ENCODE measurements around the gene MOCS2. TPM values are rescaled to one million over a fixed set of nuclear protein-coding genes. Genes with fewer than 3 reads are reported as not detected.

Gene MOCS2
- polyA plus RNA-seq, 3 donors: 4.4 to 20.5 (median 18.4) TPM

DNA sequence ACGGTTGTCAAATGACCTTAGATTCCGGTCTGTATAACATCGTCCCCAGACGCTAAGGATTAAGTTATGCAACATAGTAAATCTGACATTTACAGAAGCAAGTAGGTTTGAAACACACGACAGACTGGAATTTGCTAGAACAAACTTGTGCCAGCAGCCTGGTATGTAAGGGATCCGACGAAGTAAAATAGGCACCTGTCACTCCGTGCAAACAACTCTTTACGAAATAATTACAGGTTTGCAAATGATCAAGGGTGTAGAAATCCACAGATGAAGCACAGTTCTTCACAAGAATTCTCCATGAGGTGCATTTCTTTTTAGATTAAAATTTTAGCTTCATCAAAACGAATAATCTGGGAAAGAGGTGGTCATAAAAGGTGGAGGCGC is 508 bp downstream of the MOCS2 start:
- H3K36me3 ChIP-seq (replicated peaks in 1 of 2; ENCODE audit: control insufficient read depth in 1 of 2, insufficient read depth in 2 of 2, low read length in 2 of 2): peaks cover 0 to 3% of the 10 kb centered on the region in 2 donors
- Mint-ChIP-seq H3K9me3 (peaks cover 0 to 10% (median 3%) of the 10 kb centered on the region in 7 donors), H3K27ac (peak overlapping the region in 6 of 7 donors; percentile 15 to 80 (median 68)), H3K27me3 (ENCODE audit: low read depth in 3 of 3) (peaks cover 0 to 2% (median 0%) of the 10 kb centered on the region in 3 donors), H3K36me3 (peaks cover 8 to 11% of the 10 kb centered on the region in 2 donors), H3K4me3 (peak overlapping the region; percentile 90 to 95), H3K4me1 (peaks cover 16% of the 10 kb centered on the region)
- H3K4me3 ChIP-seq (replicated peaks in 1 of 3; ENCODE audit: low read depth in 2 of 3, low read length in 3 of 3): peak overlapping the region; percentile 79 to 86 (median 84)
- peak overlapping the region in 1 of 2 donors; percentile 19 for H3K27ac ChIP-seq (ENCODE audit: low read depth in 1 of 2, low read length in 2 of 2)
- TF ChIP-seq, protein P1, sequence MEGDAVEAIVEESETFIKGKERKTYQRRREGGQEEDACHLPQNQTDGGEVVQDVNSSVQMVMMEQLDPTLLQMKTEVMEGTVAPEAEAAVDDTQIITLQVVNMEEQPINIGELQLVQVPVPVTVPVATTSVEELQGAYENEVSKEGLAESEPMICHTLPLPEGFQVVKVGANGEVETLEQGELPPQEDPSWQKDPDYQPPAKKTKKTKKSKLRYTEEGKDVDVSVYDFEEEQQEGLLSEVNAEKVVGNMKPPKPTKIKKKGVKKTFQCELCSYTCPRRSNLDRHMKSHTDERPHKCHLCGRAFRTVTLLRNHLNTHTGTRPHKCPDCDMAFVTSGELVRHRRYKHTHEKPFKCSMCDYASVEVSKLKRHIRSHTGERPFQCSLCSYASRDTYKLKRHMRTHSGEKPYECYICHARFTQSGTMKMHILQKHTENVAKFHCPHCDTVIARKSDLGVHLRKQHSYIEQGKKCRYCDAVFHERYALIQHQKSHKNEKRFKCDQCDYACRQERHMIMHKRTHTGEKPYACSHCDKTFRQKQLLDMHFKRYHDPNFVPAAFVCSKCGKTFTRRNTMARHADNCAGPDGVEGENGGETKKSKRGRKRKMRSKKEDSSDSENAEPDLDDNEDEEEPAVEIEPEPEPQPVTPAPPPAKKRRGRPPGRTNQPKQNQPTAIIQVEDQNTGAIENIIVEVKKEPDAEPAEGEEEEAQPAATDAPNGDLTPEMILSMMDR (IDR thresholded peaks at IDR 0.05): no peak
- no peaks in the 10 kb centered on the region for H3K27me3 ChIP-seq (ENCODE audit: control insufficient read depth in 2 of 2, insufficient read depth in 2 of 2, low read length in 2 of 2)
- H3K9ac ChIP-seq (ENCODE audit: insufficient read depth, low read length, poor library complexity, severe bottlenecking): peak overlapping the region; percentile 63
- no peaks in the 10 kb centered on the region for H3K79me2 ChIP-seq (ENCODE audit: insufficient read depth, low read length)
- peaks cover 10 to 15% of the 10 kb centered on the region in 2 donors for H3K4me1 ChIP-seq (ENCODE audit: control insufficient read depth in 1 of 2, insufficient read depth in 2 of 2, low read length in 2 of 2)
- H3K9me3 ChIP-seq (replicated peaks in 1 of 2; ENCODE audit: control insufficient read depth in 1 of 2, insufficient read depth in 1 of 2, low read length in 2 of 2): no peaks in the 10 kb centered on the region
- peak in 1 of 3 donors; percentile 2 for DNase-seq
- H4K20me1 ChIP-seq (ENCODE audit: insufficient read depth, low read length): no peaks in the 10 kb centered on the region
- 0% methylated on average over 4 of the region's 11 CpGs for WGBS (ENCODE audit: insufficient coverage)
- H2AFZ ChIP-seq (ENCODE audit: insufficient read depth, low read depth, low read length, poor library complexity, severe bottlenecking): peak overlapping the region; percentile 93
- peak overlapping the region; percentile 87 for H3K4me2 ChIP-seq (replicated peaks; ENCODE audit: extremely low read depth, low read length, poor library complexity, severe bottlenecking)
- intact Hi-C loops (cut with micrococcal nuclease): no loop called here

DNA sequence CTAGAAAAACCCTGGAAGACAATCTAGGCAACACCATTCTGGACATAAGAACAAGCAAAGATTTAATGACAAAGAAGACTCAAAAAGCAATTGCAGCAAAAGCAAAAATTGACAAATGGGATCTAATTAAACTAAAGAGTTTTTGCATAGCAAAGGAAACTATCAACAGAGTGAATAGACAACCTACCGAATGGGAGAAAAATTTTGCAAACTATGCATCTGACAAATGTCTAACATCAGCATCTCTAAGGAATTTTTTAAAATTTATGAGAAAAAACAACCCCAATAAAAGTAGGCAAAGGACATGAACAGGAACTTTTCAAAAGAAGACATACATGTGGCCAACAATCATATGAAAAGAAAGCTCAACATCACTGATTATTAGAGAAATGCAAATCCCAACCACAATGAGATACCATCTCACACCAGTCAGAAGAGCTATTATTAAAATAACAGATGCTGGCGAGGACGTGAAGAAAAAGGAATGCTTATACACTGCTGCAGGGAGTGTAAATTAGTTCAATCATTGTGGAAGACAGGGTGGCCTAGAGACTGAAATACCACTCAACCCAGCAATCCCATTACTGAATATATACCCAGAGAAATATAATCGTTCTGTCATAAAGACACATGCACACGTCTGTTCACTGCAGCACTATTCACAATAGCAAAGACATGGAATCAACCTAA is 3.8 kb downstream of the MOCS2 start:
- Histone ChIP-seq H3K36me3 (replicated peaks in 1 of 2; ENCODE audit: control insufficient read depth in 1 of 2, insufficient read depth in 2 of 2, low read length in 2 of 2) (peaks cover 13 to 16% of the 10 kb centered on the region in 2 donors), H3K79me2 (ENCODE audit: insufficient read depth, low read length) (no peaks in the 10 kb centered on the region), H3K9ac (ENCODE audit: insufficient read depth, low read length, poor library complexity, severe bottlenecking) (no peak overlapping the region), H4K20me1 (ENCODE audit: insufficient read depth, low read length) (no peaks in the 10 kb centered on the region), H3K4me1 (ENCODE audit: control insufficient read depth in 1 of 2, insufficient read depth in 2 of 2, low read length in 2 of 2) (peaks cover 10 to 15% of the 10 kb centered on the region in 2 donors), H3K9me3 (replicated peaks in 1 of 2; ENCODE audit: control insufficient read depth in 1 of 2, insufficient read depth in 1 of 2, low read length in 2 of 2) (no peaks in the 10 kb centered on the region), H3K4me2 (replicated peaks; ENCODE audit: extremely low read depth, low read length, poor library complexity, severe bottlenecking) (no peak overlapping the region), H2AFZ (ENCODE audit: insufficient read depth, low read depth, low read length, poor library complexity, severe bottlenecking) (no peak overlapping the region), H3K27ac (ENCODE audit: low read depth in 1 of 2, low read length in 2 of 2) (no peak overlapping the region), H3K4me3 (replicated peaks in 1 of 3; ENCODE audit: low read depth in 2 of 3, low read length in 3 of 3) (no peak overlapping the region), H3K27me3 (ENCODE audit: control insufficient read depth in 2 of 2, insufficient read depth in 2 of 2, low read length in 2 of 2) (no peaks in the 10 kb centered on the region)
- Mint-ChIP-seq H3K36me3 (peaks cover 28 to 34% of the 10 kb centered on the region in 2 donors), H3K4me1 (peaks cover 15% of the 10 kb centered on the region), H3K4me3 (no peak overlapping the region), H3K27me3 (ENCODE audit: low read depth in 3 of 3) (peaks cover 0 to under 1% (median 0%) of the 10 kb centered on the region in 3 donors), H3K9me3 (peaks cover 0 to 1% (median 0%) of the 10 kb centered on the region in 7 donors), H3K27ac (no peak overlapping the region)
- intact Hi-C loops (cut with micrococcal nuclease): no loop called here
- no peak for DNase-seq
- TF ChIP-seq, protein P1 (IDR thresholded peaks at IDR 0.05): no peak
- no CpG with 5 or more reads among the region's 5 CpGs for WGBS (ENCODE audit: insufficient coverage)
